HL-60 (cell line): ENCODE data around the gene ERAS.
"Not testable (repeated sequence)": the region's sequence is repeated elsewhere in the genome, so short reads cannot be mapped to it uniquely, and the experiment has no call there.

Experiments
- DNase-seq, 2 experiments: peaks; one replicate each; pipeline ENCODE4 v3.0.0-alpha.2; 2010 to 2020; ENCODE audit warnings: low read depth in 1 of 2, low spot score in 1 of 2
- H3K27ac ChIP-seq: fragments of 250-450 bp; sonication (Bioruptor Pico); replicated peaks from 2 replicates; pipeline ENCODE4 v1.5.1; 2020; ENCODE audit warnings: mild to moderate bottlenecking, moderate library complexity
- H3K27me3 ChIP-seq: fragments of 250-450 bp; sonication (Bioruptor Pico); 2 replicates; pipeline ENCODE4 v1.5.1; 2021; ENCODE audit warnings: mild to moderate bottlenecking, moderate library complexity; ENCODE audit not compliant: insufficient read depth, poor library complexity, severe bottlenecking
- H3K4me3 ChIP-seq: replicated peaks from 2 replicates; pipeline ENCODE4 v1.5.1; 2011; ENCODE audit warnings: mild to moderate bottlenecking, control low read depth, low read length; ENCODE audit not compliant: insufficient read depth
- CTCF ChIP-seq: IDR thresholded peaks from one replicate; pipeline ENCODE4 v1.5.1; 2011; ENCODE audit warnings: low read length, control low read depth, inconsistent platforms; ENCODE audit not compliant: insufficient read depth
- GABPA ChIP-seq: IDR thresholded peaks from 2 replicates; pipeline ENCODE4 v1.6.1; 2012; ENCODE audit warnings: low read depth
- POLR2AphosphoS5 ChIP-seq: IDR thresholded peaks from 2 replicates; pipeline ENCODE4 v1.6.1; 2012; ENCODE audit warnings: low read depth
- REST ChIP-seq: IDR thresholded peaks from 2 replicates; pipeline ENCODE4 v1.6.1; 2012; ENCODE audit warnings: low read depth; ENCODE audit not compliant: insufficient replicate concordance
- SPI1 ChIP-seq: IDR thresholded peaks from 2 replicates; pipeline ENCODE4 v1.6.1; 2012; ENCODE audit warnings: low read depth, mild to moderate bottlenecking, borderline replicate concordance

The ERAS gene

GRCh38 chrX:48848847-48849246, 22.5 kb downstream of the ERAS start:
- no peaks in the 10 kb centered on the region for H3K27me3 ChIP-seq
- no peak overlapping the region for H3K27ac ChIP-seq
- DNase-seq: no peak
- H3K4me3 ChIP-seq: no peak overlapping the region
- TF ChIP-seq POLR2AphosphoS5 (no peak), GABPA (no peak), REST (no peak), SPI1 (no peak), CTCF (no peak)

GRCh38 chrX:48852857-48853256, 26.5 kb downstream of the ERAS start:
- Histone ChIP-seq H3K27me3 (no peaks in the 10 kb centered on the region), H3K27ac (no peak overlapping the region), H3K4me3 (no peak overlapping the region)
- no peak for DNase-seq
- TF ChIP-seq SPI1 (no peak), GABPA (no peak), CTCF (no peak), REST (no peak), POLR2AphosphoS5 (no peak)

GRCh38 chrX:48853494-48853893, 27.2 kb downstream of the ERAS start:
- not testable (repeated sequence) for H3K27ac ChIP-seq, H3K27me3 ChIP-seq, DNase-seq, H3K4me3 ChIP-seq

- DNase-seq: not testable (repeated sequence)
Measured at GRCh38 chrX:48854121-48854804, 27.9 kb downstream of the ERAS start.

GRCh38 chrX:48854898-48855297, 28.6 kb downstream of the ERAS start:
- Histone ChIP-seq H3K27ac (no peak overlapping the region), H3K4me3 (no peak overlapping the region), H3K27me3 (no peaks in the 10 kb centered on the region)
- no peak for TF ChIP-seq REST
- peak in 1 of 2 experiments; percentile 13 for DNase-seq

More at GRCh38 chrX:48854121-48854804, 27.9 kb downstream of the ERAS start:
- not testable (repeated sequence) for H3K27me3 ChIP-seq, H3K27ac ChIP-seq, H3K4me3 ChIP-seq
